22Rv1 (cell line): Measurements from ENCODE around the gene GCN1.

Source experiments
- H3K27ac ChIP-seq: fragments of 450-650 bp; 2 replicates; pipeline ENCODE4 v1.5.1; 2017
- ZFX ChIP-seq: fragments of 450-650 bp; IDR thresholded peaks from 2 replicates; pipeline ENCODE4 v1.6.1; 2017; ENCODE audit warnings: antibody characterized with exemption, borderline replicate concordance
- TF ChIP-seq, protein P1 (sequence below): fragments of 450-650 bp; IDR thresholded peaks from 2 replicates; pipeline ENCODE4 v1.5.1; 2017; ENCODE audit warnings: mild to moderate bottlenecking

Gene GCN1

DNA sequence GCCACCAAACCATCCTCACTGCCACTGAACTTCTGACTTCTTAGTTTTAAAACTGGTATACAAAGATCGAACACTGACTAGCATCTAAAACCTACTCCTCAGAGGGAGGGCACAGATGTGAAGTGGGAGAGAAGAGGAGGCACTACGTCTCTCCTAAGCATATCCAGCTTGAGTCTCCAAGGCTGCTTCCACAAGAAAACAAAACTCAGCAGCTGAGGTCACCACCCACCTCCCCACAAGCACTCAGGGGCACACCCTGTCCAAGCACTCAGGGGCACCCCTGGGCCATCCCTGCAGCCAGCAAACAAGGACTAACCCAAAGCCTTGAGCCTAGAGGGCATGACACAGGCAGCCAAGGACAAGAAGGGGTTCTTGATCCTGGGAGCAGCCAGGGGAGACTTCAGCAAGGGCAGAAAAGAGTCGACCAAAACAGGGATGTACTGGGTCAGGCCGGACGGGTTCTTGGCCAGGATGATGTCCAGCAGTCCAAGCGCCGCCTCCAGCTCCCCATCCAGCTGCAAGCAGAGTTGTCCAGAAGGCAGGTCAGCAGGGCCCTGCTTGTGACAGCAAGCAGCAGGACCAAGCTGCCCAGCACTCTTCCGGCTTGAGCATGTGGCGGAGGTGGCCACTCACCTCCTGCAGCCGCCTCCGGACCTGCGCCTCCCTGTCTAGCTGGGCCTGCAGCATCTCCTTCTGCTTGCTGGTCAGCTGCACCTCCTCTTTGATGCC, 34.8 kb downstream of the GCN1 start:
- TF ChIP-seq, protein P1, sequence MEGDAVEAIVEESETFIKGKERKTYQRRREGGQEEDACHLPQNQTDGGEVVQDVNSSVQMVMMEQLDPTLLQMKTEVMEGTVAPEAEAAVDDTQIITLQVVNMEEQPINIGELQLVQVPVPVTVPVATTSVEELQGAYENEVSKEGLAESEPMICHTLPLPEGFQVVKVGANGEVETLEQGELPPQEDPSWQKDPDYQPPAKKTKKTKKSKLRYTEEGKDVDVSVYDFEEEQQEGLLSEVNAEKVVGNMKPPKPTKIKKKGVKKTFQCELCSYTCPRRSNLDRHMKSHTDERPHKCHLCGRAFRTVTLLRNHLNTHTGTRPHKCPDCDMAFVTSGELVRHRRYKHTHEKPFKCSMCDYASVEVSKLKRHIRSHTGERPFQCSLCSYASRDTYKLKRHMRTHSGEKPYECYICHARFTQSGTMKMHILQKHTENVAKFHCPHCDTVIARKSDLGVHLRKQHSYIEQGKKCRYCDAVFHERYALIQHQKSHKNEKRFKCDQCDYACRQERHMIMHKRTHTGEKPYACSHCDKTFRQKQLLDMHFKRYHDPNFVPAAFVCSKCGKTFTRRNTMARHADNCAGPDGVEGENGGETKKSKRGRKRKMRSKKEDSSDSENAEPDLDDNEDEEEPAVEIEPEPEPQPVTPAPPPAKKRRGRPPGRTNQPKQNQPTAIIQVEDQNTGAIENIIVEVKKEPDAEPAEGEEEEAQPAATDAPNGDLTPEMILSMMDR = no peak
- TF ChIP-seq ZFX = no peak
- H3K27ac ChIP-seq = no peak overlapping the region

DNA sequence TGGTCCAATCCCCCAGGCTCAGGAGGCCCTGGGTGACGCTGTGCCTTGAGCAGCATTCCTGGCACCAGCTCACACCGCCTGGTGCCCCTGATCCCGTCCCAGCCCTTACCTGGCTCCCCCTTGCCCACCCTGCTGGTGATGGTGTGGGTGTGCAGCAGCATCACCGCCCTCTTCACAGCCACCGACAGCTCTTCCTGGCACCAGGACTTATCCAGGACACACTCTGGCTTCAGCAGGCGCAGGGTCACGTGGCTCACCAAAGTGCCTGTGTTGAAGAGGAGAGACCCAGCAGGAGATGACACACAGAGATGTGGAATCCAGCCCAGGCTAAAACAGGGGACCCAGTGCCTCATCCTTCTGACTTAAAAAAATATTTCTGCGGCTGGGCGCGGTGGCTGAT, 36.2 kb downstream of the GCN1 start:
- TF ChIP-seq, protein P1 = no peak
- no peak for TF ChIP-seq ZFX
- H3K27ac ChIP-seq = no peak overlapping the region

DNA sequence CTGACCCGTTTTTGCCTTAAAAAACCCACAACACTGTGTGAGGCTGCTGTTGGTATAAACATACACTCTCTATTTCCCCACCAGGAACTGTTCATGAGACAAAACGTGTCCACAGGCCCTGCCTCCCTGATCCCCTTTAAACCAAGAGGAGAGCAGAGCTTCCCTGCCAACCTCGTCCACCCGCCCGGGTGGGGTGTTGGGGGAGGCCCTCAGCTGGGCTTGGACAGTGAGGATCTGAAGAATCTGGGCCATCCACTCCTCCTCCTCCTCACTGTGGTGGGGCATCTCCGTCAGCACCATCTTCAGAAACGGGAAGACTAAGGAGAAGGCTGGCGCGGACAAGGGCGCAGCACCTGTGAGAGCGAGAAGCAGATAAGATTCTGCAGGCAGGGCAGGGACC, 36.8 kb downstream of the GCN1 start:
- TF ChIP-seq ZFX = no peak
- TF ChIP-seq, protein P1 = no peak
- no peak overlapping the region for H3K27ac ChIP-seq

DNA sequence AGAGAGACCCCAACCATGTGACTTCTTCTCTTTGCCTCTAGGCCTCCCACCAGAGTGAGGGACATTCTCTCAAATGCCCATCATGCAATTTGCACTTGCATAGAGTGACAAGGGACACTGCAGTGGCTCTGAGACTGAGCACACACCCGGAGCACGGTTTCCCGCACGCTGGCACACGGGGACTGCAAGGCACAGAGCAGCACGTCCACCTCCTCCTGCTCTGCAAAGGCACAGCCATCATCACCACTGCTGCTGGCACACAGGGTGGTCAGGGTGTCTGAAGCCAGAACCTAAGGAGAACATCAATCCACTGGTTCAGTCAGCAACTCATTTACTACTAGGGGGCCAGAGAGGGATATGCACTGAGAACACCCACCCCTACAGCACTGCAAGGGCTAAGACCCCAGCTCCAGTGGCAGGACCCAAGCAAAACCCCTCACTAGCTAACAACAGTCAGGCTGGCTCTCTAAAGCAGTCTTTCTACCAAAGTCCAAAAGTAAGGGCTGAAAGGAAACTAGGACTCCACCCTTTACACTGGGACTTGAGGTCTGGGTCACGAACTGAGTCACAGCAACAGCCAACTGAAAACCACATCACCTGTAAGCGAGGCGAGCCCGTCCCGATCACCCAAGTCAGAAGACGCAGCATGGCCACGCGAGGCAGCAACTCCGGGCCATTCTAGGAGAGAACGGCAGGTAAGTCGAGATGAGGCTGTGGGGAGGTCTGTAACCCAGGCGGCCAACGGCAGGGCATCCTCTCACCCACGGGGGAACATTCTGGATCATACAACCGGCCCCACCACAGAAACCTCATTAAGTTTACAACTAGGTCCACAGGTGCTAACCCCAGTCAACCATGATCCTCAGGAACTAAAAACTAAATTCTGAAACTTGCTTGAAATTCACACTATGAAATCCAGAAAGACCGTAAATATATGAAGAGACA, 37.9 kb downstream of the GCN1 start:
- no peak overlapping the region for H3K27ac ChIP-seq
- TF ChIP-seq ZFX = no peak
- TF ChIP-seq, protein P1 = no peak

DNA sequence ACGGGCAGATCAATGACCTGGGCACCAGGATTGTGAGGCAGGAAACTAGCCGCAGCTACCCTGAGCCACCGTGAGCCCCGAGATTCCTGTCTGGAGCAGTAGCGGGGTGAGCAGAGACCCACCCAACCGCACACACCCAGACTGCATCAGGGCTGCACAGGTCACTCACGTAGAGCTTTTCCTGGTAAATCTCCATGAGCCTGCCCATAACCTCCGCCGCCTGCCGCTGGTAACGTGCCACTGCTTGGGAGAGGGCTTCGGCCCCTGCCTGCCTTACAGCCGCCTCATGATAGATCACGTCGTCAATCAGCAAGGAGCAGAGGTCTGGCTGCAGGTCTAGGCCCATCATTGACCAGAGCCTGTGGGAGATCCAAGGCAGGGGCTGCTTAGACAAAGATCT, 39.4 kb downstream of the GCN1 start:
- H3K27ac ChIP-seq = no peak overlapping the region
- TF ChIP-seq ZFX = no peak
- TF ChIP-seq, protein P1 = no peak

DNA sequence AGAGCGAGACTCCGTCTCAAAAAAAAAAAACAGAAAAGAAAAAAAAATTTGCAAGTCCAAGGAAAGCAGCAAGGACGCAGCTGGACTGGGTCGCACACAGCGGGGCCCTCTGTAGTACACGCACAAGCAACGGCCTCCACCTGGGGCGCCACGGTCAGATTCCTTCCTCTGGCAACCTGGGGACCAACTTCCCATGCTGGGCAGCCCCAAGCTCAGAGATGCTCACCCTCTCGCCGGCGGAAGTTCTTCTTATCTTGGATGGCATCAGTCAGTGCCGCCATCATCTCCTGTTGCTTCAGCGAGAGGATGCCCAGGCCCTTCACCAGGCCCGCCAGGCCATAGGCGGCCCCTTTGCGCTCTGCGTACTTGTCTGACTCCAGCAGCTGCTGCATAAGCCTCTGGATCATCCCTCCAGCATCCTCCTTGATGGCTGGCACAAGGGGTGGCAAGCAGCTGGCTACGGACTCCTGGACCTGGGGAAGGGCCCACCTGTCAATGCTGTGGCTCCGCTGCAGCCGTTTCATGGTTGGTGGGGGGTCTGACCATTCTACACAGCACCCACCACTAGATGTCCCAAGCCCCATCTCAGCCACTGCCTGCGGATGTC, 43.5 kb downstream of the GCN1 start:
- TF ChIP-seq, protein P1 = no peak
- no peak for TF ChIP-seq ZFX
- no peak overlapping the region for H3K27ac ChIP-seq
